CD4-positive, alpha-beta T cell treated with Interleukin-12 subunit alpha and Interleukin-12 subunit beta, for 1 hour (primary cell): Measurements from ENCODE around the gene AZIN2.
"Not testable (repeated sequence)": the region's sequence is repeated elsewhere in the genome, so short reads cannot be mapped to it uniquely, and the experiment has no call there.

Experiments
- DNase-seq: peaks from one replicate; pipeline ENCODE4 v3.0.0-alpha.2; 2020

Gene AZIN2

GRCh38 chr1:33096363-33097005, 15.5 kb downstream of the AZIN2 start:
- no peak for DNase-seq

GRCh38 chr1:33097137-33097611, 16.2 kb downstream of the AZIN2 start:
- DNase-seq: no peak

- no peak for DNase-seq
These were observed 16.8 kb downstream of the AZIN2 start for GRCh38 chr1:33097762-33098161.

GRCh38 chr1:33098371-33098770, 17.4 kb downstream of the AZIN2 start:
- no peak for DNase-seq

GRCh38 chr1:33099290-33100118, 18.6 kb downstream of the AZIN2 start:
- DNase-seq: peak; percentile 76

- DNase-seq: not testable (repeated sequence)
These were observed 19.1 kb downstream of the AZIN2 start for GRCh38 chr1:33100119-33100415.

GRCh38 chr1:33110477-33110876, 29.5 kb downstream of the AZIN2 start:
- no peak for DNase-seq

GRCh38 chr1:33111965-33112364, 31.0 kb downstream of the AZIN2 start:
- peak; percentile 28 for DNase-seq

- DNase-seq: no peak
These were observed 36.6 kb downstream of the AZIN2 start for GRCh38 chr1:33117440-33118085.

GRCh38 chr1:33118274-33118673, 37.3 kb downstream of the AZIN2 start:
- no peak for DNase-seq

GRCh38 chr1:33119050-33119449, 38.1 kb downstream of the AZIN2 start:
- DNase-seq: no peak

GRCh38 chr1:33119532-33120217, 38.7 kb downstream of the AZIN2 start:
- DNase-seq: no peak

GRCh38 chr1:33120436-33121231, 39.7 kb downstream of the AZIN2 start:
- no peak for DNase-seq

- DNase-seq: no peak
These were observed 40.8 kb downstream of the AZIN2 start for GRCh38 chr1:33121728-33122127.

- no peak for DNase-seq
These were observed 41.7 kb downstream of the AZIN2 start for GRCh38 chr1:33122483-33123178.

- no peak for DNase-seq
These were observed 42.3 kb downstream of the AZIN2 start for GRCh38 chr1:33123266-33123665.

- DNase-seq: not testable (repeated sequence)
These were observed 43.7 kb downstream of the AZIN2 start for GRCh38 chr1:33124647-33125046.

GRCh38 chr1:33126411-33127000, 45.6 kb downstream of the AZIN2 start:
- no peak for DNase-seq

GRCh38 chr1:33127001-33127823, 46.3 kb downstream of the AZIN2 start:
- DNase-seq: peak; percentile 99

- no peak for DNase-seq
These were observed 47.8 kb downstream of the AZIN2 start for GRCh38 chr1:33128781-33129180.

- no peak for DNase-seq
These were observed 49.3 kb downstream of the AZIN2 start for GRCh38 chr1:33130297-33130696.
